ENCODE results near the gene AMZ1.

Gene AMZ1

GRCh38 chr7:2657208-2657607, 30.8 kb upstream of the AMZ1 start:
- Histone ChIP-seq H3K27me3 (ENCODE audit: low read depth, low read length) (no peaks in the 10 kb centered on the region), H3K36me3 (replicated peaks; ENCODE audit: low read depth, low read length) (no peaks in the 10 kb centered on the region), H3K4me3 (ENCODE audit: low read length) (no peak overlapping the region), H3K27ac (ENCODE audit: low read length) (no peak overlapping the region), H3K9ac (ENCODE audit: low read length) (no peak overlapping the region), H3K4me2 (ENCODE audit: low read length) (no peak overlapping the region), H3K4me1 (ENCODE audit: low read length) (no peaks in the 10 kb centered on the region), H4K20me1 (ENCODE audit: insufficient read depth, low read length) (no peaks in the 10 kb centered on the region), H3K79me2 (ENCODE audit: low read length) (no peaks in the 10 kb centered on the region), H3K9me3 (ENCODE audit: insufficient read depth, low read length) (no peaks in the 10 kb centered on the region), H2AFZ (ENCODE audit: low read depth, low read length) (no peak overlapping the region)
- TF ChIP-seq EZH2phosphoT487 (IDR thresholded peaks at IDR 0.05; ENCODE audit: low read depth) (no peak), CTCF (IDR thresholded peaks at IDR 0.05; ENCODE audit: low read depth, low read length) (no peak)

- Histone ChIP-seq H3K9me3 (ENCODE audit: insufficient read depth, low read length) (no peaks in the 10 kb centered on the region), H3K4me2 (ENCODE audit: low read length) (no peak overlapping the region), H3K27me3 (ENCODE audit: low read depth, low read length) (no peaks in the 10 kb centered on the region), H3K9ac (ENCODE audit: low read length) (no peak overlapping the region), H3K79me2 (ENCODE audit: low read length) (no peaks in the 10 kb centered on the region), H3K27ac (ENCODE audit: low read length) (no peak overlapping the region), H3K36me3 (replicated peaks; ENCODE audit: low read depth, low read length) (no peaks in the 10 kb centered on the region), H3K4me3 (ENCODE audit: low read length) (no peak overlapping the region), H3K4me1 (ENCODE audit: low read length) (no peaks in the 10 kb centered on the region), H2AFZ (ENCODE audit: low read depth, low read length) (no peak overlapping the region), H4K20me1 (ENCODE audit: insufficient read depth, low read length) (no peaks in the 10 kb centered on the region)
- TF ChIP-seq EZH2phosphoT487 (IDR thresholded peaks at IDR 0.05; ENCODE audit: low read depth) (no peak), CTCF (IDR thresholded peaks at IDR 0.05; ENCODE audit: low read depth, low read length) (no peak)
These were observed 29.9 kb upstream of the AMZ1 start for GRCh38 chr7:2657920-2658671.

GRCh38 chr7:2658941-2659340, 29.1 kb upstream of the AMZ1 start:
- Histone ChIP-seq H3K9ac (ENCODE audit: low read length) (no peak overlapping the region), H3K27me3 (ENCODE audit: low read depth, low read length) (no peaks in the 10 kb centered on the region), H3K27ac (ENCODE audit: low read length) (no peak overlapping the region), H3K4me1 (ENCODE audit: low read length) (no peaks in the 10 kb centered on the region), H3K36me3 (replicated peaks; ENCODE audit: low read depth, low read length) (no peaks in the 10 kb centered on the region), H4K20me1 (ENCODE audit: insufficient read depth, low read length) (no peaks in the 10 kb centered on the region), H3K9me3 (ENCODE audit: insufficient read depth, low read length) (no peaks in the 10 kb centered on the region), H3K4me3 (ENCODE audit: low read length) (no peak overlapping the region), H3K79me2 (ENCODE audit: low read length) (no peaks in the 10 kb centered on the region), H2AFZ (ENCODE audit: low read depth, low read length) (no peak overlapping the region), H3K4me2 (ENCODE audit: low read length) (no peak overlapping the region)
- TF ChIP-seq EZH2phosphoT487 (IDR thresholded peaks at IDR 0.05; ENCODE audit: low read depth) (no peak), CTCF (IDR thresholded peaks at IDR 0.05; ENCODE audit: low read depth, low read length) (no peak)

- Histone ChIP-seq H3K27ac (ENCODE audit: low read length) (no peak overlapping the region), H4K20me1 (ENCODE audit: insufficient read depth, low read length) (no peaks in the 10 kb centered on the region)
- no peak for TF ChIP-seq EZH2phosphoT487 (IDR thresholded peaks at IDR 0.05; ENCODE audit: low read depth)
- TF ChIP-seq CTCF (IDR thresholded peaks at IDR 0.05; ENCODE audit: low read depth, low read length), result no peak
These were observed 28.2 kb upstream of the AMZ1 start for GRCh38 chr7:2659556-2660358.

More at GRCh38 chr7:2659556-2660358, 28.2 kb upstream of the AMZ1 start:
- H2AFZ ChIP-seq (ENCODE audit: low read depth, low read length), result no peak overlapping the region
- H3K27me3 ChIP-seq (ENCODE audit: low read depth, low read length), result no peaks in the 10 kb centered on the region
- no peaks in the 10 kb centered on the region for H3K4me1 ChIP-seq (ENCODE audit: low read length)
- no peaks in the 10 kb centered on the region for H3K36me3 ChIP-seq (replicated peaks; ENCODE audit: low read depth, low read length)
- H3K4me3 ChIP-seq (ENCODE audit: low read length), result no peak overlapping the region
- no peak overlapping the region for H3K4me2 ChIP-seq (ENCODE audit: low read length)
- H3K9ac ChIP-seq (ENCODE audit: low read length), result no peak overlapping the region
- no peaks in the 10 kb centered on the region for H3K79me2 ChIP-seq (ENCODE audit: low read length)
- H3K9me3 ChIP-seq (ENCODE audit: insufficient read depth, low read length), result no peaks in the 10 kb centered on the region
